ENCODE data around the gene CGB2. TPM values are rescaled to one million over a fixed set of nuclear protein-coding genes. Genes with fewer than 3 reads are reported as not detected.
"Not testable (repeated sequence)": the region's sequence is repeated elsewhere in the genome, so short reads cannot be mapped to it uniquely, and the experiment has no call there.

Gene CGB2
- total and polyA plus RNA-seq, 8 donors: not detected

DNA sequence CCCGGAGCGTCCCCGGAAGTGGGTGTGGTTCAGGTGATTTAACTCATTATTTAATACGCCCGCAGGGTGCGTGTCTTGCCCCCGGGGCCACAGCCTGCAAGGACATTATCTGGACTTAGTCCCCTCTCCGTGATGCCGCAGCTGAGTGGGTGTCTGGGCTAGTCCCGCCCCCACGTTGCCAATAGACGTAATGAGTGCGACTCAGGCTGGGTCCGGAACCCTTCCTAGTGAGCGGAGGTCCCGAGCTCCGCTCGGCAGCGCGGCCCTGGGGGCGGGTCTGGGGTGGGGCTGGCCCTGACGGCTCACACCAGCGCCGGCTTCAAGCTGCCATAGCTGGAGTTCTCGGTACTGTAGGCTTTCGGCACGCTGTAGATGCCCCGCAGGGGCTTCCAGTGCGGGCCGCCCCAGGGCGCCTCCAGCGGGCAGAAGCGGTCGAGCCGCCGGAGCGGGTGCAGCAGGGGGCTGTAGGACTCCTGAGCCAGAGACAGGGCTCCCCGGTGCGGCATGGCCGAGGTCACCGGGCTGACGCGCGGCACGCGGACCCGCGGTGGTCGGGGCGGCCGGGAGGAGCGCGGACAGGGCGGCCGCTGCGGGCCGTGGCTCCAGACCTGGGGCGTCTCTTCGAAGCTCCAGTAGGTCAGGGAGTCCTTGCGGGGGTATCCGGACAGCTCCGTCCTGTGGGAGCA is 13.9 kb upstream of the CGB2 start:
- Histone ChIP-seq H3K27me3 (no peaks in the 10 kb centered on the region), H3K4me3 (peak overlapping the region; percentile 8 to 56 (median 30)), H3K9me3 (no peaks in the 10 kb centered on the region), H3K36me3 (no peaks in the 10 kb centered on the region), H3K27ac (no peak overlapping the region), H3K4me1 (peaks cover 0 to 9% (median 3%) of the 10 kb centered on the region in 3 donors)
- FAIRE-seq: no peak
- ATAC-seq: peak; percentile 32 to 60 (median 43)
- 1 to 5% methylated on average over 51 to 62 of the region's 62 CpGs for WGBS, 2 donors
- intact Hi-C loops (cut with DNase I): no loop called here
- peak in 5 of 6 donors; percentile 34 to 86 (median 60) for DNase-seq
- TF ChIP-seq, protein P1, sequence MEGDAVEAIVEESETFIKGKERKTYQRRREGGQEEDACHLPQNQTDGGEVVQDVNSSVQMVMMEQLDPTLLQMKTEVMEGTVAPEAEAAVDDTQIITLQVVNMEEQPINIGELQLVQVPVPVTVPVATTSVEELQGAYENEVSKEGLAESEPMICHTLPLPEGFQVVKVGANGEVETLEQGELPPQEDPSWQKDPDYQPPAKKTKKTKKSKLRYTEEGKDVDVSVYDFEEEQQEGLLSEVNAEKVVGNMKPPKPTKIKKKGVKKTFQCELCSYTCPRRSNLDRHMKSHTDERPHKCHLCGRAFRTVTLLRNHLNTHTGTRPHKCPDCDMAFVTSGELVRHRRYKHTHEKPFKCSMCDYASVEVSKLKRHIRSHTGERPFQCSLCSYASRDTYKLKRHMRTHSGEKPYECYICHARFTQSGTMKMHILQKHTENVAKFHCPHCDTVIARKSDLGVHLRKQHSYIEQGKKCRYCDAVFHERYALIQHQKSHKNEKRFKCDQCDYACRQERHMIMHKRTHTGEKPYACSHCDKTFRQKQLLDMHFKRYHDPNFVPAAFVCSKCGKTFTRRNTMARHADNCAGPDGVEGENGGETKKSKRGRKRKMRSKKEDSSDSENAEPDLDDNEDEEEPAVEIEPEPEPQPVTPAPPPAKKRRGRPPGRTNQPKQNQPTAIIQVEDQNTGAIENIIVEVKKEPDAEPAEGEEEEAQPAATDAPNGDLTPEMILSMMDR (IDR thresholded peaks at IDR 0.05): peak in 3 of 4 donors; percentile 33 to 43 (median 37)

DNA sequence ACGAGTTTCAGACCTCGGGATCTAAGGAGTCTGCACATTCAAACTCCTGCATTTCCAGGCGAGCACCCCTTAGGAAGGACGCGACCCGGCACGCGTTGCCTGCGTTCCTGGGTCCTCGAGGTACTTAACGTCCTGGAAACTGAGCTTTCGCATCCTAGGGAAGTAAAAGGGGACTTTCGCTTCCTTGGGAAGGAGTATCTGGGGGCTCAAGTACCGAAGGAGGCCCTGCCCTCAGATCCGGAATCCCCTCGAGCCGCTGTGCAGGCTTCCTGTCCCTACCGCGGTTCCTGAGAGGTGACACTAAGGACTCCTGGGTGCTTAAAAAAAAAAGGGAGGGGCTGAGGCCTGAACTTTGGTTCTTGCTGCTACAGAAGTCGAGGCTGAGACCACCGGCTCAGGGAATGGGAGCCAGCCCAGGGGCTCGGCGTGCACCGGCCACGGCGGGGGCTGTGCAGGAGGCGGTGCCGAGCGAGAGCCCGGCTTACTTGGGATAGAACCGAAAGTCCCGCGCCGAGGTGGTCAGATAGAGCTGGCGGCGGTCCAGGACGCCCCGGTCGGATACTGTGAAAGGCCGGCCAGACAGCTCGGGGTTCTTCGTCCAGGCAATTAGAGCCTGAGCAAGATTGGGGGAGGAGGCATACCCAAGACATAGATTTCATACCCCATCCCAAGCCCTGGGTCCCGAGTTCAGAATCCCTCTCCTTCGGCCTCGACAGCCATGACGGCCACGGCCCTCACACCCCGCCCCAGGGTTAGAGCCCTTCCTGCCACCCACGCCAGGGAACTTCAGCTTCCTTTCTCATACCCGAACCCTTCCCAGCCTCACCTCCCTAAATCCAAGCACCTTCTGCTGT is 13.1 kb upstream of the CGB2 start:
- ATAC-seq (peak in 3 of 4 donors; percentile 1 to 5 (median 3)), DNase-seq (peak in 3 of 6 donors; percentile 36 to 75 (median 57))
- FAIRE-seq; H3K36me3 ChIP-seq; H3K27ac ChIP-seq; intact Hi-C loops (cut with DNase I); H3K4me1 ChIP-seq; H3K27me3 ChIP-seq; H3K9me3 ChIP-seq: not testable (repeated sequence)
- WGBS, 2 donors: 7 to 13% methylated on average over 43 to 50 of the region's 50 CpGs
- H3K4me3 ChIP-seq: peak overlapping the region in 3 of 4 donors; percentile 8 to 56 (median 47)

DNA sequence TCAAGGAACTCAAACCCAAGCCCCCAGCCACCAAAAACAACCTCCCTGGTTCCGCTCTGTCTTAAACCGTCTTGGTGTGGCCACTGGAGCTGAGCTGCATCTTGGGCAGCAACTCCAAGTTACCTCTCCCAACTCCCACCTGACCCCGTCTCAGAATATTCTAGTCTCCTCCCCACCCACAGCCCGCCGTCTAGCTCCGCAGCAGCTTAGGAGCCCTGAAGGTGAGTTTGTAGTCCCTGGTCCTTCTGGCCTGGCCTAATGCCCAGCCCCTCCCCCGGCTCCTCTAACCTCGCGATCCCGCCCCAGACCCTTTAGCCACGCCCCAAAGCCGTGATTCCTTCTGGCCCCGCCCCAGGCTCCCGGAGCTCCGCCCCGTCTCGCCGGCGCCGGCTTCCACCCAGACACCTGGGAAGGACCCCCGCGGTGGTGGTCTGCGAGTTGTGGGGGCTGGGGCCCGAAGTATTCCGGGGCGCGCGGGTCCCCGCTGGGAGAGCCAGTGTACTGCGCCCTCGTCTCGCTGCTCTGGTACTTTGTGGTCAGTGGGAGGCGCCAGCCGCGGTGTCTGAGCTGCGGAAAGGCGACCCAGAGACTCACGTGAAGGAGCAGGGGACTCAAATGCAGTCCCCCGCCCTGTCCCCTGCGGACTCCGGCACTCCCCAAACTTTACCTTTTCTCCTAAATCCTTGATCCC is 12.3 kb upstream of the CGB2 start:
- WGBS, 2 donors: 7 to 8% methylated on average over 36 to 41 of the region's 41 CpGs
- Histone ChIP-seq H3K27me3 (no peaks in the 10 kb centered on the region), H3K9me3 (no peaks in the 10 kb centered on the region), H3K4me1 (peaks cover 0 to 9% (median 3%) of the 10 kb centered on the region in 3 donors), H3K27ac (peak overlapping the region in 3 of 4 donors; percentile 26 to 50 (median 46)), H3K4me3 (peak overlapping the region; percentile 5 to 56 (median 30)), H3K36me3 (no peaks in the 10 kb centered on the region)
- intact Hi-C loops (cut with DNase I): no loop called here
- FAIRE-seq (no peak), ATAC-seq (peak; percentile 85 to 93 (median 91)), DNase-seq (peak; percentile 80 to 97 (median 90))
- TF ChIP-seq, protein P1 (IDR thresholded peaks at IDR 0.05): no peak

DNA sequence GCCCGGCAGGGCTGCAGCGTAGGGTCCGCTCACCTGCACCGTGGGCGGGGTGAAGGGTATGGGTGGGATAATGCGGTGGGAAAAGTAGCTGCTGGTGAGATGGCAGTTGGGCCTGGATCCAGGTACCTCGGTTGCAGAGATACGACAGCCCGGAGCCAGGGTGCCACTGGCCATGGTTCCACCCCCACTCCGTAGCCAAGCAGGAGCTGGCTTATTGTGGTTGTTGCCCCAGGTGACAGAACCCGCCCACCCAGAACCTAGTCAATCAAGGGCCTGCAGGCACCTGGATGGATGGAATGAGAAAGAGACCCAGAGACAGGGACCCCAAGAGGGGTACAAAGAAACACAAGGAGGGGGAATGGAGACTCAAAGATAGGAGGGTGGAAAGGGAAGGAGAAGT is 11.3 kb upstream of the CGB2 start:
- ATAC-seq (peak; percentile 70 to 74 (median 71)), DNase-seq (peak; percentile 74 to 88 (median 78)), FAIRE-seq (no peak)
- intact Hi-C loops (cut with DNase I): no loop called here
- H3K4me1 ChIP-seq: peaks cover 0 to 9% (median 3%) of the 10 kb centered on the region in 3 donors
- no peaks in the 10 kb centered on the region for H3K27me3 ChIP-seq
- WGBS, 2 donors: 18 to 25% methylated on average over 11 of the region's 11 CpGs
- H3K36me3 ChIP-seq: no peaks in the 10 kb centered on the region
- H3K9me3 ChIP-seq: no peaks in the 10 kb centered on the region
- peak overlapping the region in 1 of 4 donors; percentile 46 for H3K27ac ChIP-seq
- TF ChIP-seq, protein P1 (IDR thresholded peaks at IDR 0.05): no peak
- H3K4me3 ChIP-seq: peak overlapping the region in 2 of 4 donors; percentile 47 to 56

All from pancreas (tissue), 10 donors.